GM10266 (cell line): ENCODE data around the gene OR5H1.
"Not testable (repeated sequence)": the region's sequence is repeated elsewhere in the genome, so short reads cannot be mapped to it uniquely, and the experiment has no call there.

Experiments used
- DNase-seq: peaks from one replicate; pipeline ENCODE4 v3.0.0; 2012; ENCODE audit errors: extremely low spot score
- CTCF ChIP-seq: IDR thresholded peaks from 2 replicates; pipeline ENCODE4 v1.5.1; 2012; ENCODE audit warnings: mild to moderate bottlenecking, low read depth; ENCODE audit not compliant: control insufficient read depth, insufficient read depth; ENCODE audit errors: missing control alignments

OR5H1 gene

GRCh38 chr3:98114264-98114663 lies 16.3 kb upstream of the OR5H1 start:
- no peak for TF ChIP-seq CTCF
- DNase-seq, result no peak

- TF ChIP-seq CTCF, result no peak
- no peak for DNase-seq
These were observed 14.8 kb upstream of the OR5H1 start for GRCh38 chr3:98115717-98116116.

- no peak for TF ChIP-seq CTCF
- DNase-seq, result no peak
These were observed 6.1 kb downstream of the OR5H1 start for GRCh38 chr3:98136631-98137030.

GRCh38 chr3:98137826-98138557 lies 7.5 kb downstream of the OR5H1 start:
- not testable (repeated sequence) for DNase-seq

DNA sequence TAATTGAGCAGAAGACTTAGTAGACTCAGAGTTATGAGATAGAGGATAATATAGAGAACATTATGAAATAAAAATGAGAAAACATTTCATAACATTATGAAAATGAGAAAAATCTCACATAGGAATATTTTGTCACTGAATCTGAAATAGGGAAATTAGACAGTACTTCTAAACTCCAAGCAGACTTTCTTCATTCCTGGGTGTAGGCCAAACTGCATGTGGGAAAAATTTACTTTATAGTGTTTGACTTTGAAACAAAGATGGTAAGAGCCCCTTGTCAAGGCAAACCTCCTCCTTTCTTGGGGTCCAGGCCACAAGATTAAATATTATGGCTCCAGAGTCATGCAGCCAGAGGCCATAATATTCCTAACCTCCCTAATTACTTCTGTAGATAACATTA lies 10.0 kb downstream of the OR5H1 start:
- TF ChIP-seq CTCF, result no peak

GRCh38 chr3:98147179-98147578 lies 16.7 kb downstream of the OR5H1 start, which contains the start of gene OR5H14:
Gene OR5H14, plus strand, starts transcription at chr3:98147479. Its CDS starts 1,907 bp downstream, at chr3:98149386.
- no peak for DNase-seq
- no peak for TF ChIP-seq CTCF

More for the DNA sequence above, 10.0 kb downstream of the OR5H1 start:
- DNase-seq, result no peak

GRCh38 chr3:98148751-98149150 lies 18.2 kb downstream of the OR5H1 start:
- no peak for TF ChIP-seq CTCF
- no peak for DNase-seq

GRCh38 chr3:98149456-98149855 lies 18.9 kb downstream of the OR5H1 start:
- not testable (repeated sequence) for DNase-seq
